Left ventricle myocardium superior (tissue), 1 donor: ENCODE measurements around the gene BLOC1S4. TPM values are rescaled to one million over a fixed set of nuclear protein-coding genes. Genes with fewer than 3 reads are reported as not detected.

ENCODE experiments used
- ATAC-seq: fragments of 200-7000 bp; cut with Tn5 transposase; one replicate; pipeline ENCODE4 v1.9.1; 2020; ENCODE audit warnings: mild to moderate bottlenecking, moderate library complexity
- DNase-seq: peaks from one replicate; pipeline ENCODE4 v3.0.0-alpha.2; 2020
- intact Hi-C: fragments of 100-400 bp; cut with micrococcal nuclease; formaldehyde crosslinking; loops from one replicate; pipeline ENCODE4 v1.11.0; 2022
- total RNA-seq: library from RNA; stranded (reverse); fragmentation: NEBNext Ultra II Directional; extraction: Animal tissue kit (Norgen Biotek cat#: 25700); gene quantifications from one replicate; pipeline ENCODE4 v1.2.1, GENCODE V29; 2021
- donor health status: DM: no; HTN: yes; CAD: no; lungs with severe emphysema.

The BLOC1S4 gene
- total RNA-seq, 1 donor from 2014 or later = 7.3 TPM

DNA sequence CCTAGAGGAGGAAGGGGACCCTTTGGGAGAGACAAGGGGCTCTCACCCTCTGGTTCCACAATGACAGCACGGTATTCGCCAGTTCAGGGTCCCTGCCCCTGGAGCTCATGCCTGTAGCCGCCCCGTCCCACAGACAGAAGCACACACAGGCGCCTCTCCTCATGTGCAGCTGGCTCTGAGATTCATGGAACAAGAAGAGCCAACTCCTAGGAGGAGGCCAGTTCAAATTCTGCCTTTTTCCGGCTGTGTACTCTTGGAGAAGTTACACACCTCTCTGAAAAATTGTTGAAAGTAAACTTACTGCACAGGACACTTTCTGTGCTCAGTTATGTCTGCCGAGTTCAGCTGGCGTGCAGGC lies 15.3 kb downstream of the BLOC1S4 start:
- intact Hi-C loops = no loop called here
- no peak for ATAC-seq
- DNase-seq = no peak

DNA sequence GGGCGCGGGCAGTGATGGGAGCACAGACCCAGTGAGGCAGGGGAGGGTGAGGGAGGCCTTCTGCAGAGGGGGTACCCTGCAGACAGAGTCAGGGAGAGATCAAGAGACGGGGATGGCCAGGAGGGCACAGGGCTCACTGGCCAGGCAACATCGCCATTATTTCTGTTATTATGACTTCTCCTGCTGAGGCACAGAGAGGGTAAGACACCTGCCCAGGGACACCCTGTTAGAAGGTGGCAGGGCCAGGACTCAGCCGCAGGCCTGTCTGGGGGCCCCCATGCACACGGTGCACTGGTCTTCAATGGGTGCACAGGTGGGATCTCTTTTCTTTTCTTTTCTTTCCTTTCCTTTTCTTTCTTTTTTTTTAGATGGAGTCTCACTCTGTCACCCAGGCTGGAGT lies 15.8 kb downstream of the BLOC1S4 start:
- ATAC-seq = no peak
- DNase-seq = no peak
- intact Hi-C loops = no loop called here

DNA sequence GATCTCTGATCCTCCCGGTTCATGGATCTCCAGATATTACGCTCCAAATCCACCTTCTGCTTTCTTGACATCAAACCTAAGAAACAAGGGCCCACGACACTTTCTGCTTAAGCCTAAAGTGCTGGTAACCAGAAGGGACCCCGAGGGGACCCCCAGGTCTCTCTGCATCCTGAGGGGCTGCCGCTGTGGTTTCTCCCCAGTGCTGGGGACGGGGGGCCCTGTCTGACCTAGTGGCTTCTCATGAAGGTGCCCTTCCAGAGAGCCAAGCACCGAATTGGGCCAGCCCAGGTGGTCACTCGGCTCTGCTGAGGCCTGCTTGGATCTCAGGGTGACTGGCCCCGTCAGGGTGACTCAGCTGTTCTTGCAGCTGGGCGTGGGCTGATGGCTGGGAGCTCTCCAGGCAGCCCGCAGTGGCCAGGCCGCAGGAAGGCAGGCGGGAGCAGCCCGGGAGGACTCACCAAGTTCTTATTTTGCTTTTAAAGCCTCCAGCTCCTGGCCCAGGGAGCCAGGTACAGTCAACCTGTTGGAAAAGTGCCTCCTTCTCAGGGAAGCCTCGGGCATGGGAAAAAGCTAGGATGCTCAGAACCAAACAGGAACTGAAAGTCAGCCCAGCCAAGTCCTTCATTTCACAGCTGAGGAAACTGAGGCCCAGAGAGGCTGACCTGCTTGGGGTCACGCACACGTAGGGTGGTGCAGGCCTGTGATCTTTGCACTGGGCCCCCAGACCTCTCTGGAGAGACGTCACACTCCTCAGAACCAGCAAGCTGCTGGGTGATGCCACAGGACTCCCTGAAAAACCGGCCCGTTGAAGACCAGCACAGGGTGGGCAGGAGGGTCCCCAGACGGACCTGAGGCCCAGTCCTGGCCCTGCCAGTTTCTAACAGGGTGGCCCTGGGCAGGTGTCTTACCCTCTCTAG lies 16.7 kb downstream of the BLOC1S4 start:
- intact Hi-C loops = no loop called here
- ATAC-seq (peak; percentile 94), DNase-seq (peak; percentile 82)

DNA sequence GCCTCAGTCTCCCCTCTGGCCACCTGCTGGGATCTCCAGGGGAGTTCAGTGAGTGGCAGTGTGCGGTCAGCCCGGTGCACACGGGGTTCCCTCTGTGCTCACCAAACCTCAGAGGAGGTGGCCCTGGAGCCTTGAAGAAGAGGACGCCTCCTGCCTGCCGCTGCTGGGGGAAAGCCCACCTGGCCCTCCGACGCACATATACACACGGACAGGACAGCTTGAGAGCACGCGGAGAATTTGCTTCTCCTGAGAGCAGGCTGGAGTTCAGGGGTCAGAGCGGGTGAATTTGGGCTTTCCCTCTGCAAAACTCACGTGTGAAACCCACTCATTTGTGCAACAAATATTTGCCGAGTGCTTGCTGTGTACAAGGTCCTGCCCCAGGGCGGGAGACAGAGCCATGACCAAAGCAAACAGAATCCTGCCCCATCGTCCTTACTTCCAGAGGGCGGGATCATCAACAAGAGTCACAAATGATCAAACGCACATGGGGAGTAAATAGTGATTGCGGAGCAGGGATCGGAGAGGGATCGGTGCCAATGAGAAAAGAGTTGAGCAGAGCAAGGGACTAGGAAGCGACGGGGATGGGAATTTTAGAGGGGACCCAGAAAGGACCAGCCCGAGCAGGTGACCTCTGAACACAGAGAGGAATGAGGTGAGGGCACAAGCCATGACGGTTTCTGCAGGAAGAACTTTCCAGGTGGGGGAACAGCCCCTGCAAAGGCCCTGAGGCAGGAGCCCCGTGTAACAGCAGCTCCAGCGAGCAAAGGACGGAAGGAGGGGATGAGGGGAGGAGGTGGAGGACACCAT lies 17.6 kb downstream of the BLOC1S4 start:
- no peak for ATAC-seq
- DNase-seq = no peak
- intact Hi-C loops = no loop called here

DNA sequence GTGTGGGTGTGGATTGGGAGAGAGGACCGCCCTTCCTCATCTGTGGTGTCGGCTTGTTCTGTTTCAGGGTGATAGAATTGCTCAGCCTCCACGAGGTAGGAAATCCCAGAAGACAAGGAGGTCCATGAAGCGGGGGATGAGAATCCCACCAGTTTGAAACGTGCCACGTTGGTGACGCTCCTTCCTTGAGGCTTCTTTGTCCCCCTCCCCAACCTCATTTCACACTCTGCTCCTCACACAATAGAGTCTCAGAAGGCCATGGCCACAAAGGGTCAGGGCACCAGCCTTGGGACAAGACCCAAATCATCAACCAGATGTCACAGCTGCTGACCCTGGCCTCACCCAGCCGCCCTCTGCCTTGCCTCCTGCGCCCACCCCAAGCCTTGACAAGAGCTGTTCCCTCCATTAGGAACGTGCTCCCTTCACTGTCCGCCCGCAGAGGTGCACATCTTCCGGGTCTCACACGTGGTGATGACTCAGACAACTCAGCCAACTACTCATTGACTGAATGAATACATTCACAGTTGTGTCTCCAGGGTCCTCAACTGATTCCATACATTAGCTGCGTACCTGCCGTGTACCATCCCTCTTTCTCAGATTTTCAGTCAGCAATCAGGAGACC lies 18.3 kb downstream of the BLOC1S4 start:
- ATAC-seq = no peak
- DNase-seq = no peak
- intact Hi-C loops = no loop called here

DNA sequence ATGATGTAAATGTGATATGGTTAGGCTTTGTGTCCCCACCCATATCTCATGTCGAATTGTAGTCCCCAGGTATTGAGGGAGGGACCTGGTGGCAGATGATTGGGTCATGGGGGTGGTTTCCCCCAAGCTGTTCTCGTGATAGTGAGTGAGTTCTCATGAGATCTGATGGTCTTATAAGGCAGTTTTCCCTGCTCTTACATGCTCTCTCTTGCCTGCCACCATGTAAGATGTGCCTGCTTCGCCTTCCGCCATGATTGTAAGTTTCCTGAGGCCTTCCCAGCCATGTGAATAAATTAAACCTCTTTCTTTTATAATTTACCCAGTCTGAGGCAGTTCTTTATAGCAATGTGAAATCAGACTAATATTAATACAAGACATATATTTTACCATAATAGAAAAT lies 23.9 kb downstream of the BLOC1S4 start:
- intact Hi-C loops = no loop called here
- no peak for ATAC-seq

DNA sequence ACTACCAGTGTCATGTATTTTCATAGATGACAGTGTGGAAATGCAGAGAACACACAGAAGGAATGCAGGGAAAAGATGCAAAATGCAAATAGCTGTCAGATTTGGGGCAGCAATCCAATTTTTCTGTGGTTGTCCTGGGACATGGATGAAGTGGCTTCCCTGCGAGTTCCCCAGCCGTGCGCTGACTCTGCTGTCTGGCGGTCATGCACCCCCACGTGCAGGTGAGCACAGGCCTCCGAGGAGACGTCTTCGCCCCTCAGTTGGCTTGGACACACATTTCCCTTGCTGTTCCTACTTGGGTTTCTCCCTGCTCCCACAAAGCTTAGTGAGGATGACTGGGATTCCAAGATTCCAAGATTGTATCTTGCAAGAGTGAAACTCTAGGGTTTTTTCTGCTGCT lies 24.4 kb downstream of the BLOC1S4 start:
- intact Hi-C loops = no loop called here
- no peak for DNase-seq
- ATAC-seq = no peak

More for the DNA sequence above, 23.9 kb downstream of the BLOC1S4 start:
- DNase-seq = no peak

DNA sequence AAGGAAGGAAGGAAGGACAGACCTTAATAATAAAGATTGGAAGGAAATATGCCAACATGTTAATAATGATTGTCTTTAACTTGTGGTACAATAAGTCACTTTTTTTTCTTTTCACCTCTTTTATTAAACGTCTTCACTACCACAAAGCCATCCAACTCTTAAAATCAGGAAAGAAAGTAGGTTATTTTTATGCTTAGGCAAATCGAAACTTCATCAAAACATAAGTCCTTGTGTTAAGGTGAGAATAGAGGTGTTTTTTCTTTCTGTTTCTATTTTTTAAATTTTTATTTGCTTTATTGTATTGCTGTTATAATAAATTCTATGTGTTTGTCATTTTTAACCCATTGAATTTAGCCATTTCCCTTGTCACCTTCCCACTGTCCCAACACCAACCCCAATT lies 26.5 kb downstream of the BLOC1S4 start:
- DNase-seq = no peak
- intact Hi-C loops = no loop called here

DNA sequence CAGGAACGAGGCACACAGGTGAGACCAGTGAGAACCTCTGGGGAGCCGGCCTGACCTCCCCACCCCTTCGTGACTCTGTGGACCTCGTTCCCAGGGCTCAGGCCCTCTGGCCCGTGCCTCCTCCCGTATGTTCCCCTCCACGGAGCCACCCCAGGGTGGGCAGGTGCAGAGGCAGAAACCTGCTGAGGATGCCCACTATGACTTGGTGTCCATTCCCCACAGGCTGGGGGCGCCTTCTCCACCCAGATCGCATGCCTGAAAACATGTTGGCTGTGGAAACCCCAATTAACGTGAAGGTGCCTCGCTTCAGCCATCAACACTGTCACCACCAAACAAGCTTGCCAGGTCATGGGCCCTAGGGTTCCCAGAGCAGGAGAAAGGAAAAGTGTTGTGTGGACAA lies 27.0 kb downstream of the BLOC1S4 start:
- intact Hi-C loops = no loop called here
- ATAC-seq (no peak), DNase-seq (no peak)

More for the DNA sequence above, 26.5 kb downstream of the BLOC1S4 start:
- ATAC-seq = no peak

DNA sequence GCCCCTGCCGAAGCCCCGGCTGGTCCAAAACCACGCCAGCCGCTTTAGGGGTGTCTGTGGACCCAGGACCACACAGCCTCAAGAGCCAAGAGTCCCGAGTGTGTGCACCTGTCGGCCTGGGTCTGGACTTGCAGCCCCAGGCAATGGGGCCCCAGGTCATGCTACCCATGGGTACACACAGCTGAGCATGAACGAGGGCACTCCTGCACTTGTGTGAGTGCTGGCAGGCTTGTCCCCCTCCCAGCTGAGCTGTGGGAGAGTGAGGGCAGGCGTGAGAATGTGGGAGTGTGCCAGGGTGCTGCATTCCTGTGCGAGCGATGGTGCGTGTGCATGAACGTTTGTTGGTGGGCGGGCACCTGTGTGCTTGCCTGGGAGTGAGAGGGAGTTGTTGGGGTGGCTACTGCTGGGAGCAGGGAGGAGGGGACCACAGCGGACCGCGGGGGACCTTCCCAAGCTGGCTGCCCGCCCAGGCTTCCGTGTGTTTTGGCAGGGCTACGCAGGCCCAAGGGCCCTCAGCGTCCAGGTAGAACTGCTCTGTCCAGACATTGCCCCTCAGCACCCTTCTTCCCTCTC lies 30.8 kb downstream of the BLOC1S4 start:
- ATAC-seq (peak; percentile 69), DNase-seq (peak; percentile 72)
- intact Hi-C loops = no loop called here

DNA sequence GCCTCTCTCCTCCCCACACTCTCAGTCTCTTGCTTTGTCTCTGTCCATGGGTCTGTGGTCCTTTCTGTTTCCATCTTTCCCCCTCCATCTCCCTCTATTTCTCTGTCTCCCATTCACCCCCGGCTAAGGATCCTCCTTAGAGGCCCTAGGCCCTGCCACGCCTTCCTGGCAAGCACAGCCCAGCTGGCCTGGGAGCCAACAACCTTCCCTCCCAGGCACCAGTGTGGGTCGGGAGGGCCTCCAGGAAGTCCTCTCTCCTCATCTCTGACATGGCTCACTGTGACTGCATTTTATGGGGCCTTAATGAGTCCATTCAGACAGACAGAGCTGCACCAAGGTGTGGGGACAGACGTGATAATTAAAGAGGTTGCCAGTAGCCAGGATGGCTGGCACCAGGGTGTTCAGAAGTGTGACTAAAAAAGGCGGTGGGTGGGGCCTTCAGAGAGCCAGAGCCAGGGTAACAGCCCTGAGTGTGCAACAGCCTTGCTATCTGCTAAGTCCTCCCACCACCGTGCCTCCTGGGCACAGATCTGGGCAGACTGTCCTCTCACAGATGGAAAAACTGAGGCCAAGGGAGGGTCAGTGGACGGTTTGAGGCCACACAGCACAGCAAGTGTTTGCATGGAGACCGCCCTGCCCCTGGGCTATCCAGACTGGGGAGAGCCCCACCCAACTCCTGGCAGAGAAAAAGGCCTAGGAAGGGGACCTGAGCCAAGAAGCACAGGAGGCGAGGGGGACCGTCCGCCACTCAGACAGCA lies 31.5 kb downstream of the BLOC1S4 start:
- ATAC-seq = peak; percentile 77
- intact Hi-C loops = no loop called here
- DNase-seq = peak; percentile 74

DNA sequence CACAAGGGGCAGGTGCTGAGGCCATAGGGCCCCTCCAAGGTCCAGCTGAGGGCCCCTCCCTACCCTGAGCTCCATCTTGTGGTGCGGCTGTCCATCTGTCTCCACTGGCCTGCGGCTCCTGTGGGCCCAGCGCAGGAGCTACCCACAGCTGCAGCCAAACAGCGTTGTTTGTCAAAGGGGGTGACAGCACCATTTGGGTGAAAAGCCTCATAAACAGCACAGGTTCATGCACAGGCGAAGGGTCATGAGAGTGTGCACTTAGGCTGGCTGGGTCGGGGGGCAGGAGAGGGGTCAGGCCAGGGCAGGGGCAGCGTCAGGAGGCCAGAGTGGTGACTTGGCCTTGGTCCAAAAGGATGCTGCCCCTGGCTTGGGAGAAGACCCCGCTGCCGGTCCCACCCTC lies 32.3 kb downstream of the BLOC1S4 start:
- intact Hi-C loops = no loop called here
- no peak for ATAC-seq
- no peak for DNase-seq

DNA sequence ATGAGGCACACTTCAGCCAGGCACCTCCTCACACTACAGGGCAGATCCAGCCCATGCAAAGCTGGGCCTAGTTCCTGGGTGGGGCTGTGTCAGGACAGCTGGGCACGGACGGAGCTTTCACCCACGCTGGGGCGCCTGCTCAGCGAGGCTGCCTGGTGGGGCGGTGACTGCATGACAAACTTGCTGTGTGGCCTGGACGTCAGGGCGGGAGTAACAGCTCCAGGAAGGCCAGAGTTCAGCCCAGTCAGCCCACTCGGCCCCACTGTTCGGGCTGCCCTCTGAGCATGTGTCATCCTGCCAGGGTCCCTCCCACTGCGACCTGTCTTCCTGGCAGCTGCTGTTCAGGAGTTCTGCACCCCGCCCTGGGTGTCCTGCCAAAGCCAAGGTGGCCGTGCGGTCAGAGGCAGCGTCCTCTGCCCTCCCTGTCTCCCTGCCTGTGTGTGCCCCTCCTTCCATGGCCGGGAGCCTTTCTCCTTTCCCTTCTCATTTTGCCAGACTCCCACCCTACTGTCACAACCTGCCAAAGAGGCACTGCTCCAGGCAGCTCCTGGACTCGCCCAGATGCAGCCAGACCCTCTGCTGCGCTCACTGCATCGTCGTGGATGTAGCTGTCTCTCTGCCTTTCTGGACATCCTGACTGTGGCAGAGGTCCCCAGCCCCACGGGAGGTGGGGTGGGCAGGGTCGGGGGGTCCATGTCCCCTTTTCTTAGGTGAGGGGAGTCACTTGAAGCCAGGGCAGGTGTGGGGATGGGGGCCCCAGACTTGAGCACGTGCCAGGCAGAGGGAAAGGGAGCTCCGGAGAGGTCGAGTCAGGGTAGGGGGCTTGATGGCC lies 33.6 kb downstream of the BLOC1S4 start:
- DNase-seq (peak; percentile 75), ATAC-seq (peak; percentile 62)
- intact Hi-C loops = no loop called here

DNA sequence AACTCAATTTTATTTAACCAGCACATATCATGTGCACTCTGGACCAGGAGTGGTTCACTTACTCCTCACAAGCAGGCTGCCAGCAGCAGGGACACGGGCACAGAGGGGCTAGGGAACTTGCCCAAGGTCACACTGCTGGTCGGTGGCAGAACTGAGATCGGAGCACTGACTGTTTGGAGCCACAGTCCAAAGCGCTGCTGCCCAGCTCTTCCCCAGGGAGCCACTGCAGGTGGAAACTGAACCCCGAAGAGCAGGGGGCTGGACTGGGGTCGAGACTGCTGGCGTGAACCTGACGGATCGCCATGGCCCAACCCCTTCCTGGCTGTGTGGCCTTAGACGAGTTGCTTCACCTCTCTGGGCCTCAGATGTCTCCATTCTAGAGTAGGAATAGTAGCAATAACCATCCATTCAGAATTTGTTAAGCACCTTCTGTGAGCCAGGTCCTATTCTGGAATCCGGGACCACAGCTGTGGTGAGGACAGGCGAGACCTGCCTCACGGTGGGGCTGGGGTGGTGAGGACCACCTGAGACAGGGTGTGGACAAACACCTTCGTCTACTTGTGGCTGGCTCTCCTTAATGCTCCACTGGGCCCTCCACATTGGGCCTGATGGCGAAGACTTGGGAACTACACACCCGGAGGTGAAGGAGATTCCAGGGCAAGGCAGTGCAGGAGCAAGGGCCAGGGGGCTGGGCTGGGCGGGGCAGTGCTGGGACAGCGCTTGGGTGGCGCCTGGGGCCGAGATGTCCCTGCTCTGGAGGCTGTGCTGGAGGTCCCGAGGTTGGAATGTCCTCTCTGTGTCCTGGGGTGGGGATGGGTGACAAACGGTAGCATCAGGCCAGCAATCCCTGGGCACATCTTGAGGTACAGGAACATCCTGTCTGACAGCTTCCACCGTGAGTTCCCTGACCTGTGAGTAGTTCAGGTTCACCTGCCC lies 34.6 kb downstream of the BLOC1S4 start:
- no peak for ATAC-seq
- intact Hi-C loops = no loop called here
- no peak for DNase-seq

DNA sequence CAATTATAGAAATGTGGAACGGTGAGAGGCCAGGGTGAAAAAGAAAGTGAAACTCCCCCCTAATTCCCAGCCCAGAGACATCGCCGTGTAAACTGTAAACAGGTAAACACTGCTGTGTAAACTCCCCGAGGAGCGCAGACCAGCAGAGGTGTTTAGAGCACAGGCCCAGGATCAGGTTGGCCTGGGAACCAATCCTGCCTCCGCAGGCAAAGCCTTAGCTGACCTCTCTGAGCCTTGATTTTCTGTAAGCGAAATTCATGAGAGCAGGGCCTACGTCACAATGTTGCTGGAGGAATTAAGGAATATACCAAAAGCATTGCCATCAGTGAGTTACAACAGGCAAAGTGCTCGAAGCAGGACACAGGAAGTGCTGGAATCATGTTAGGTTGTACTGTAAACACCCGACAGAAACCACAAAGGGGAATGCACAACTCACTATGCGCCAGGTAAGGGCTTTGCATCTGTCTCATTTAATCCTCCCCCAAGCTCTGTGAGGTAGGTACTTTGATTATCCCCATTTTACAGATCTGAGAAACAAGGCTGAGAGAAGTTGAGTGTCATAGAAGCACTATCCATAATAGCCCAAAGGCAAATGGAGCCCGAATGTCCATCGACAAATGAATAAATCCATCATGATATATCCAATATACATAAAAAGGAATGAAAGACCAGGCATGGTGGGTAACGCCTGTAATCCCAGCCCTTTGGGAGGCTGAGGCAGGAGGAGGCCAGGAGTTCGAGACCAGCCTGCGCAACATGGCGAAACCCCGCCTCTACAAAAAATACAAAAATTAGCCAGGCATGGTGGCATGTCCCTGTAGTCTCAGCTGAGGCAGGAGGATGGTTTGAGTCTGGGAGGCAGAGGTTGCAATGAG lies 35.9 kb downstream of the BLOC1S4 start:
- DNase-seq = no peak
- intact Hi-C loops = no loop called here
- no peak for ATAC-seq

DNA sequence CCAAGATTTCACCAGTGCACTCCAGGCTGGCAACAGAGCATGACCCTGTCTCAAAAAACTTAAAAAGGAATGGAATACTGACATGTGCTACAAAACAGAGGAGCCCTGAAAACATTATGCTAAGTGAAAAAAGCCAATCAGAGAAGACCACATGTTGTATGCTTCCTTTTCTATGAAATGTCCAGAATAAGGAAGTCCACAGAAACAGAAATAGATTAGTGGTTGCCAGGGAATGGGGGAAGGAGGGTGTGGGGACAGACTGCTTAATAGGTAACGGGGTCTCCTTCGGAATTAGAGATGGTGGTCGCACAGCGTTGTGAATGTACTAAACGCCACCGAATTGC lies 36.5 kb downstream of the BLOC1S4 start:
- ATAC-seq (no peak), DNase-seq (no peak)
- intact Hi-C loops = no loop called here
